G401 (cell line): ENCODE data around the gene DEK. TPM values are rescaled to one million over a fixed set of nuclear protein-coding genes. Genes with fewer than 3 reads are reported as not detected.
"Not testable (repeated sequence)": the region's sequence is repeated elsewhere in the genome, so short reads cannot be mapped to it uniquely, and the experiment has no call there.

ENCODE experiments used
- DNase-seq: peaks from one replicate; pipeline ENCODE4 v3.0.0-alpha.2; 2015; ENCODE audit warnings: low spot score
- in situ Hi-C: cut with HindIII; loops from 2 replicates; pipeline ENCODE4 v1.10.0; 2016; ENCODE audit warnings: low sequenced_read_pairs, mixed read lengths
- total RNA-seq: library from RNA; depleted of rRNA; stranded (reverse); fragments of >200 nt; shearing (Covaris generic); gene quantifications from 2 replicates; pipeline ENCODE4 v1.2.3, GENCODE V29; 2014

The DEK gene
- total RNA-seq, 1 experiment from 2014 or later: 223 TPM

GRCh38 chr6:18242062-18242851 is 22.1 kb downstream of the DEK start:
- in situ Hi-C loops: no loop called here
- DNase-seq: no peak

GRCh38 chr6:18241208-18242038 is 22.9 kb downstream of the DEK start:
- DNase-seq: no peak
- in situ Hi-C loops: no loop called here

GRCh38 chr6:18240230-18240629 is 24.1 kb downstream of the DEK start:
- no peak for DNase-seq
- in situ Hi-C loops: no loop called here

GRCh38 chr6:18237167-18237566 is 27.2 kb downstream of the DEK start:
- DNase-seq: no peak
- in situ Hi-C loops: no loop called here

GRCh38 chr6:18235524-18235923 is 28.8 kb downstream of the DEK start:
- no peak for DNase-seq
- in situ Hi-C loops: no loop called here

- in situ Hi-C loops: no loop called here
Measured at GRCh38 chr6:18234564-18234963, 29.8 kb downstream of the DEK start.

GRCh38 chr6:18233770-18234169 is 30.6 kb downstream of the DEK start:
- DNase-seq, in situ Hi-C loops: not testable (repeated sequence)

More at GRCh38 chr6:18234564-18234963, 29.8 kb downstream of the DEK start:
- DNase-seq: no peak

- in situ Hi-C loops, DNase-seq: not testable (repeated sequence)
Measured at GRCh38 chr6:18231856-18232255, 32.5 kb downstream of the DEK start.

- in situ Hi-C loops, DNase-seq: not testable (repeated sequence)
Measured at GRCh38 chr6:18228590-18228989, 35.7 kb downstream of the DEK start.

GRCh38 chr6:18227166-18227565 is 37.2 kb downstream of the DEK start:
- DNase-seq, in situ Hi-C loops: not testable (repeated sequence)

GRCh38 chr6:18226451-18227105 is 37.8 kb downstream of the DEK start:
- DNase-seq, in situ Hi-C loops: not testable (repeated sequence)

GRCh38 chr6:18221288-18221615 is 43.1 kb downstream of the DEK start:
- in situ Hi-C loops: no loop called here
- DNase-seq: no peak

- in situ Hi-C loops: no loop called here
- DNase-seq: no peak
Measured at GRCh38 chr6:18219591-18219990, 44.7 kb downstream of the DEK start.

- in situ Hi-C loops: no loop called here
- no peak for DNase-seq
Measured at GRCh38 chr6:18218233-18218632, 46.1 kb downstream of the DEK start.

- in situ Hi-C loops: no loop called here
- no peak for DNase-seq
Measured at GRCh38 chr6:18216411-18216810, 47.9 kb downstream of the DEK start.

- in situ Hi-C loops: no loop called here
- no peak for DNase-seq
Measured at GRCh38 chr6:18215436-18215835, 48.9 kb downstream of the DEK start.

- no peak for DNase-seq
- in situ Hi-C loops: no loop called here
Measured at GRCh38 chr6:18214003-18214402, 50.3 kb downstream of the DEK start.

GRCh38 chr6:18213439-18213838 is 50.9 kb downstream of the DEK start:
- in situ Hi-C loops: no loop called here
- DNase-seq: no peak

GRCh38 chr6:18212231-18212630 is 52.1 kb downstream of the DEK start:
- DNase-seq: no peak
- in situ Hi-C loops: no loop called here

GRCh38 chr6:18211338-18211737 is 53.0 kb downstream of the DEK start:
- no peak for DNase-seq
- in situ Hi-C loops: no loop called here
